COR-L47 (cell line): Measurements from ENCODE around the gene ITPRIP.

Experiments
- DNase-seq: peaks from one replicate; lab custom pipeline; 2025; lab: John Stamatoyannopoulos, UW

The ITPRIP gene

GRCh38 chr10:104337985-104338735, at the start of gene ITPRIP:
ITPRIP (minus strand) TSS chr10:104338465; CDS start chr10:104316051, 22,414 bp downstream.
- no peak for DNase-seq

GRCh38 chr10:104387130-104387888, 49.0 kb upstream of the ITPRIP start:
- no peak for DNase-seq

GRCh38 chr10:104380336-104380735, 42.1 kb upstream of the ITPRIP start:
- DNase-seq, result no peak

GRCh38 chr10:104376784-104377300, 38.6 kb upstream of the ITPRIP start:
- DNase-seq, result no peak

- DNase-seq, result no peak
Observed at GRCh38 chr10:104374591-104374990, 36.3 kb upstream of the ITPRIP start.

GRCh38 chr10:104371753-104372152, 33.5 kb upstream of the ITPRIP start:
- no peak for DNase-seq

GRCh38 chr10:104368381-104368780, 30.1 kb upstream of the ITPRIP start:
- DNase-seq, result no peak

- no peak for DNase-seq
Observed at GRCh38 chr10:104367904-104368303, 29.6 kb upstream of the ITPRIP start.

GRCh38 chr10:104359811-104360210, 21.5 kb upstream of the ITPRIP start:
- DNase-seq, result no peak

- DNase-seq, result peak; percentile 78
Observed at GRCh38 chr10:104353325-104354048, 15.2 kb upstream of the ITPRIP start, which contains the start of gene CFAP58. CFAP58 (plus strand) TSS chr10:104353833; CDS start chr10:104353898, 65 bp downstream.

- no peak for DNase-seq
Observed at GRCh38 chr10:104351919-104352318, 13.7 kb upstream of the ITPRIP start.

GRCh38 chr10:104351061-104351702, 12.9 kb upstream of the ITPRIP start:
- DNase-seq, result no peak

- peak; percentile 43 for DNase-seq
Observed at GRCh38 chr10:104350127-104350635, 11.9 kb upstream of the ITPRIP start.

GRCh38 chr10:104349623-104350126, 11.4 kb upstream of the ITPRIP start:
- DNase-seq, result no peak

- no peak for DNase-seq
Observed at GRCh38 chr10:104348601-104349000, 10.3 kb upstream of the ITPRIP start.

- DNase-seq, result no peak
Observed at GRCh38 chr10:104347295-104348045, 9.2 kb upstream of the ITPRIP start.

- no peak for DNase-seq
Observed at GRCh38 chr10:104345941-104346340, 7.7 kb upstream of the ITPRIP start.

- DNase-seq, result no peak
Observed at GRCh38 chr10:104345515-104345914, 7.2 kb upstream of the ITPRIP start.

GRCh38 chr10:104344219-104344618, 6.0 kb upstream of the ITPRIP start:
- no peak for DNase-seq

GRCh38 chr10:104342941-104343411, 4.7 kb upstream of the ITPRIP start:
- no peak for DNase-seq
